GM21423 (cell line): Measurements from ENCODE around the gene SORCS2.

Source experiments
- ATAC-seq: cut with Tn5 transposase; IDR thresholded peaks from one replicate; pipeline ENCODE4 v1.9.1; 2021; ENCODE audit warnings: mild to moderate bottlenecking, moderate library complexity; ENCODE audit not compliant: unreplicated experiment

The SORCS2 gene

GRCh38 chr4:7217474-7218321, 25.4 kb downstream of the SORCS2 start:
- no peak for ATAC-seq

- no peak for ATAC-seq
Observed at GRCh38 chr4:7218686-7219085, 26.3 kb downstream of the SORCS2 start.

GRCh38 chr4:7222521-7222920, 30.2 kb downstream of the SORCS2 start:
- no peak for ATAC-seq

GRCh38 chr4:7223541-7223940, 31.2 kb downstream of the SORCS2 start:
- no peak for ATAC-seq

GRCh38 chr4:7224001-7224400, 31.7 kb downstream of the SORCS2 start:
- no peak for ATAC-seq

- ATAC-seq = no peak
Observed at GRCh38 chr4:7224878-7225533, 32.7 kb downstream of the SORCS2 start.

GRCh38 chr4:7226439-7226838, 34.1 kb downstream of the SORCS2 start:
- no peak for ATAC-seq

- ATAC-seq = no peak
Observed at GRCh38 chr4:7227008-7227407, 34.7 kb downstream of the SORCS2 start.

- ATAC-seq = no peak
Observed at GRCh38 chr4:7228734-7229133, 36.4 kb downstream of the SORCS2 start.

GRCh38 chr4:7232061-7232650, 39.8 kb downstream of the SORCS2 start:
- ATAC-seq = no peak

- ATAC-seq = no peak
Observed at GRCh38 chr4:7233006-7233580, 40.8 kb downstream of the SORCS2 start.

GRCh38 chr4:7233601-7234000, 41.3 kb downstream of the SORCS2 start:
- no peak for ATAC-seq

GRCh38 chr4:7234355-7235029, 42.2 kb downstream of the SORCS2 start:
- ATAC-seq = no peak

- ATAC-seq = no peak
Observed at GRCh38 chr4:7235030-7235380, 42.7 kb downstream of the SORCS2 start.

- no peak for ATAC-seq
Observed at GRCh38 chr4:7236847-7237246, 44.5 kb downstream of the SORCS2 start.

GRCh38 chr4:7237873-7238272, 45.5 kb downstream of the SORCS2 start:
- no peak for ATAC-seq

- no peak for ATAC-seq
Observed at GRCh38 chr4:7238300-7238960, 46.1 kb downstream of the SORCS2 start.

GRCh38 chr4:7239101-7239820, 46.9 kb downstream of the SORCS2 start:
- no peak for ATAC-seq

GRCh38 chr4:7239844-7240243, 47.5 kb downstream of the SORCS2 start:
- ATAC-seq = no peak

- ATAC-seq = no peak
Observed at GRCh38 chr4:7240306-7240705, 48.0 kb downstream of the SORCS2 start.
